GM18505 (cell line): ENCODE data around the gene ANKRD34B.

Source experiments
- ATAC-seq: cut with Tn5 transposase; IDR thresholded peaks from one replicate; pipeline ENCODE4 v1.9.1; 2021; ENCODE audit not compliant: unreplicated experiment
- POLR2A ChIP-seq: IDR thresholded peaks from 4 replicates; pipeline ENCODE4 v1.6.1; 2011; ENCODE audit warnings: borderline replicate concordance; ENCODE audit not compliant: insufficient read depth, insufficient read length; ENCODE audit errors: extremely low read depth

ANKRD34B gene

GRCh38 chr5:80541392-80541791, 28.7 kb downstream of the ANKRD34B start:
- no peak for TF ChIP-seq POLR2A
- no peak for ATAC-seq

GRCh38 chr5:80540691-80541090, 29.4 kb downstream of the ANKRD34B start:
- no peak for ATAC-seq
- TF ChIP-seq POLR2A = no peak

- TF ChIP-seq POLR2A = no peak
- no peak for ATAC-seq
Observed at GRCh38 chr5:80516826-80517225, 53.3 kb downstream of the ANKRD34B start.

GRCh38 chr5:80509362-80509761, 60.7 kb downstream of the ANKRD34B start:
- TF ChIP-seq POLR2A = no peak
- no peak for ATAC-seq

- ATAC-seq = no peak
- no peak for TF ChIP-seq POLR2A
Observed at GRCh38 chr5:80508844-80509243, 61.2 kb downstream of the ANKRD34B start.

- no peak for TF ChIP-seq POLR2A
- ATAC-seq = no peak
Observed at GRCh38 chr5:80507663-80508062, 62.4 kb downstream of the ANKRD34B start.
